ENCODE measurements around the gene ADAMTS17.

ADAMTS17 gene

GRCh38 chr15:100005715-100006114 lies 336.1 kb downstream of the ADAMTS17 start:
- no peak for TF ChIP-seq TAF1 (IDR thresholded peaks at IDR 0.05; ENCODE audit: borderline replicate concordance, low read depth, low read length)
- TF ChIP-seq POLR2AphosphoS5 (IDR thresholded peaks at IDR 0.05; ENCODE audit: low read depth, low read length), result no peak
- no peak for TF ChIP-seq POLR2A (IDR thresholded peaks at IDR 0.05; ENCODE audit: low read depth, low read length)
- FAIRE-seq (no peak), DNase-seq (ENCODE audit: insufficient read length) (no peak)

GRCh38 chr15:100005013-100005412 lies 336.8 kb downstream of the ADAMTS17 start:
- no peak for TF ChIP-seq POLR2A (IDR thresholded peaks at IDR 0.05; ENCODE audit: low read depth, low read length)
- FAIRE-seq, result no peak
- no peak for DNase-seq (ENCODE audit: insufficient read length)

- FAIRE-seq (no peak), DNase-seq (ENCODE audit: insufficient read length) (no peak)
- no peak for TF ChIP-seq POLR2A (IDR thresholded peaks at IDR 0.05; ENCODE audit: low read depth, low read length)
- no peak for TF ChIP-seq POLR2AphosphoS5 (IDR thresholded peaks at IDR 0.05; ENCODE audit: low read depth, low read length)
- TF ChIP-seq TAF1 (IDR thresholded peaks at IDR 0.05; ENCODE audit: borderline replicate concordance, low read depth, low read length), result no peak
Observed at GRCh38 chr15:100002787-100003536, 338.8 kb downstream of the ADAMTS17 start.

GRCh38 chr15:100002086-100002620 lies 339.6 kb downstream of the ADAMTS17 start:
- FAIRE-seq (no peak), DNase-seq (ENCODE audit: insufficient read length) (no peak)
- TF ChIP-seq POLR2A (IDR thresholded peaks at IDR 0.05; ENCODE audit: low read depth, low read length), result no peak
- TF ChIP-seq POLR2AphosphoS5 (IDR thresholded peaks at IDR 0.05; ENCODE audit: low read depth, low read length), result no peak
- TF ChIP-seq TAF1 (IDR thresholded peaks at IDR 0.05; ENCODE audit: borderline replicate concordance, low read depth, low read length), result no peak

- FAIRE-seq, result no peak
- no peak for DNase-seq (ENCODE audit: insufficient read length)
- TF ChIP-seq TAF1 (IDR thresholded peaks at IDR 0.05; ENCODE audit: borderline replicate concordance, low read depth, low read length) (no peak), POLR2AphosphoS5 (IDR thresholded peaks at IDR 0.05; ENCODE audit: low read depth, low read length) (no peak), POLR2A (IDR thresholded peaks at IDR 0.05; ENCODE audit: low read depth, low read length) (no peak)
Observed at GRCh38 chr15:100001405-100001804, 340.4 kb downstream of the ADAMTS17 start.

GRCh38 chr15:99999282-100000070 lies 342.3 kb downstream of the ADAMTS17 start:
- FAIRE-seq (no peak), DNase-seq (ENCODE audit: insufficient read length) (no peak)
- no peak for TF ChIP-seq TAF1 (IDR thresholded peaks at IDR 0.05; ENCODE audit: borderline replicate concordance, low read depth, low read length)
- TF ChIP-seq POLR2A (IDR thresholded peaks at IDR 0.05; ENCODE audit: low read depth, low read length), result no peak
- TF ChIP-seq POLR2AphosphoS5 (IDR thresholded peaks at IDR 0.05; ENCODE audit: low read depth, low read length), result no peak

GRCh38 chr15:99998661-99999101 lies 343.1 kb downstream of the ADAMTS17 start:
- FAIRE-seq (no peak), DNase-seq (ENCODE audit: insufficient read length) (no peak)
- TF ChIP-seq POLR2AphosphoS5 (IDR thresholded peaks at IDR 0.05; ENCODE audit: low read depth, low read length) (no peak), POLR2A (IDR thresholded peaks at IDR 0.05; ENCODE audit: low read depth, low read length) (no peak), TAF1 (IDR thresholded peaks at IDR 0.05; ENCODE audit: borderline replicate concordance, low read depth, low read length) (no peak)

GRCh38 chr15:99997112-99997651 lies 344.6 kb downstream of the ADAMTS17 start:
- no peak for TF ChIP-seq TAF1 (IDR thresholded peaks at IDR 0.05; ENCODE audit: borderline replicate concordance, low read depth, low read length)
- TF ChIP-seq POLR2A (IDR thresholded peaks at IDR 0.05; ENCODE audit: low read depth, low read length), result no peak
- TF ChIP-seq POLR2AphosphoS5 (IDR thresholded peaks at IDR 0.05; ENCODE audit: low read depth, low read length), result no peak
- no peak for DNase-seq (ENCODE audit: insufficient read length)
- FAIRE-seq, result no peak

GRCh38 chr15:99996660-99997059 lies 345.1 kb downstream of the ADAMTS17 start:
- FAIRE-seq, result no peak
- no peak for DNase-seq (ENCODE audit: insufficient read length)
- no peak for TF ChIP-seq POLR2A (IDR thresholded peaks at IDR 0.05; ENCODE audit: low read depth, low read length)
- no peak for TF ChIP-seq POLR2AphosphoS5 (IDR thresholded peaks at IDR 0.05; ENCODE audit: low read depth, low read length)
- TF ChIP-seq TAF1 (IDR thresholded peaks at IDR 0.05; ENCODE audit: borderline replicate concordance, low read depth, low read length), result no peak

GRCh38 chr15:99995543-99995942 lies 346.2 kb downstream of the ADAMTS17 start:
- FAIRE-seq, result no peak
- TF ChIP-seq POLR2AphosphoS5 (IDR thresholded peaks at IDR 0.05; ENCODE audit: low read depth, low read length) (no peak), TAF1 (IDR thresholded peaks at IDR 0.05; ENCODE audit: borderline replicate concordance, low read depth, low read length) (no peak), POLR2A (IDR thresholded peaks at IDR 0.05; ENCODE audit: low read depth, low read length) (no peak)

GRCh38 chr15:99994849-99995248 lies 346.9 kb downstream of the ADAMTS17 start:
- FAIRE-seq (no peak), DNase-seq (ENCODE audit: insufficient read length) (no peak)
- no peak for TF ChIP-seq TAF1 (IDR thresholded peaks at IDR 0.05; ENCODE audit: borderline replicate concordance, low read depth, low read length)
- no peak for TF ChIP-seq POLR2AphosphoS5 (IDR thresholded peaks at IDR 0.05; ENCODE audit: low read depth, low read length)
- TF ChIP-seq POLR2A (IDR thresholded peaks at IDR 0.05; ENCODE audit: low read depth, low read length), result no peak

More at GRCh38 chr15:99995543-99995942, 346.2 kb downstream of the ADAMTS17 start:
- DNase-seq (ENCODE audit: insufficient read length), result no peak
